ENCODE measurements around the gene HTR4.

The HTR4 gene

GRCh38 chr5:148653836-148654781 lies at the start of gene HTR4:
Gene HTR4 (minus strand): TSS chr5:148654527. CDS start chr5:148637014, 17,513 bp downstream.
- DNase-seq (ENCODE audit: low spot score), result no peak
- POLR2A ChIA-PET (ENCODE audit: low non-redundant PET), result no interaction called here

GRCh38 chr5:148702019-148702596 lies 47.8 kb upstream of the HTR4 start:
- TF ChIP-seq CTCF (conservative IDR thresholded peaks at IDR 0.05; ENCODE audit: low read depth), result no peak
- no peak for DNase-seq (ENCODE audit: low spot score)
- H3K27ac ChIP-seq, result no peak overlapping the region
- CTCF ChIA-PET, result interaction anchor here (0.6 to 0.7 kb wide), 3 partner anchors 63 to 632 kb away, joined by 3 to 4 read pairs (median 3); no protein-coding TSS in a partner anchor
- POLR2A ChIA-PET (ENCODE audit: low non-redundant PET), result no interaction called here

More at GRCh38 chr5:148653836-148654781, at the start of gene HTR4:
- TF ChIP-seq CTCF (conservative IDR thresholded peaks at IDR 0.05; ENCODE audit: low read depth), result no peak
- CTCF ChIA-PET, result interaction anchor here (0.5 to 1.8 kb wide), 2 partner anchors 72 to 77 kb away, joined by 3 to 4 read pairs; no protein-coding TSS in a partner anchor
- H3K27ac ChIP-seq, result no peak within 1 kb of the TSS

- no peak for TF ChIP-seq CTCF (conservative IDR thresholded peaks at IDR 0.05; ENCODE audit: low read depth)
- ChIA-PET CTCF (no interaction called here), POLR2A (ENCODE audit: low non-redundant PET) (no interaction called here)
- DNase-seq (ENCODE audit: low spot score), result no peak
- H3K27ac ChIP-seq, result no peak overlapping the region
These were observed 44.7 kb upstream of the HTR4 start for GRCh38 chr5:148699028-148699427.

- POLR2A ChIA-PET (ENCODE audit: low non-redundant PET), result no interaction called here
- DNase-seq (ENCODE audit: low spot score), result no peak
- CTCF ChIA-PET, result interaction anchor here (1.2 kb wide), 1 partner anchor 33 kb away, joined by 9 read pairs; no protein-coding TSS in a partner anchor
- no peak for TF ChIP-seq CTCF (conservative IDR thresholded peaks at IDR 0.05; ENCODE audit: low read depth)
- H3K27ac ChIP-seq, result no peak overlapping the region
These were observed 43.5 kb upstream of the HTR4 start for GRCh38 chr5:148697809-148698196.

GRCh38 chr5:148697180-148697808 lies 43.0 kb upstream of the HTR4 start:
- POLR2A ChIA-PET (ENCODE audit: low non-redundant PET), result no interaction called here
- CTCF ChIA-PET, result interaction anchor here (1.2 kb wide), 1 partner anchor 33 kb away, joined by 9 read pairs; no protein-coding TSS in a partner anchor

More at GRCh38 chr5:148697180-148697808, 43.0 kb upstream of the HTR4 start:
- no peak overlapping the region for H3K27ac ChIP-seq
- TF ChIP-seq CTCF (conservative IDR thresholded peaks at IDR 0.05; ENCODE audit: low read depth), result no peak
- no peak for DNase-seq (ENCODE audit: low spot score)
